ENCODE results near the gene DMWD. TPM values are rescaled to one million over a fixed set of nuclear protein-coding genes. Genes with fewer than 3 reads are reported as not detected.

The DMWD gene
- polyA plus RNA-seq, 1 of the 3 experiments (the other 2 are of a cell fraction), result 40.6 TPM

GRCh38 chr19:45757695-45758094 lies 35.0 kb downstream of the DMWD start:
- ChIA-PET POLR2A (no interaction called here), CTCF (interaction anchor here (1.8 to 3.0 kb wide), 2 partner anchors 10 to 41 kb away, joined by 4 to 9 read pairs; no protein-coding TSS in a partner anchor)
- WGBS (ENCODE audit: low lambda C conversion rate), result 75% methylated on average over 9 of the region's 9 CpGs
- H2AFZ ChIP-seq (ENCODE audit: low read depth), result no peak overlapping the region
- no peaks in the 10 kb centered on the region for H3K36me3 ChIP-seq (replicated peaks in 1 of 2; ENCODE audit: control insufficient read depth in 1 of 2, insufficient read depth in 2 of 2, low read length in 1 of 2)
- H3K4me1 ChIP-seq (ENCODE audit: control insufficient read depth in 1 of 2, insufficient read depth in 2 of 2, low read depth in 1 of 2, low read length in 1 of 2), result no peaks in the 10 kb centered on the region
- no peaks in the 10 kb centered on the region for H3F3A ChIP-seq (replicated peaks; ENCODE audit: insufficient read depth)
- no peak overlapping the region for H3K9ac ChIP-seq
- no peak overlapping the region for H3K4me2 ChIP-seq
- H3K27ac ChIP-seq (ENCODE audit: low read depth in 2 of 2, low read length in 1 of 2), result no peak overlapping the region
- no peak overlapping the region for H3K4me3 ChIP-seq (ENCODE audit: low read depth in 2 of 2, low read length in 1 of 2)
- no peaks in the 10 kb centered on the region for H3K9me3 ChIP-seq
- no peaks in the 10 kb centered on the region for H4K20me1 ChIP-seq (ENCODE audit: insufficient read depth)
- H3K27me3 ChIP-seq (ENCODE audit: insufficient read depth), result no peaks in the 10 kb centered on the region
- H3K9me2 ChIP-seq, result no peaks in the 10 kb centered on the region
- no peaks in the 10 kb centered on the region for H3K79me2 ChIP-seq (ENCODE audit: insufficient read depth)
- TF ChIP-seq FOXM1 (IDR thresholded peaks at IDR 0.05; ENCODE audit: low read depth) (no peak), SIN3A (IDR thresholded peaks at IDR 0.05; ENCODE audit: borderline replicate concordance, low read depth, low read length) (no peak), SMC3 (IDR thresholded peaks at IDR 0.05; ENCODE audit: low read depth, low read length) (no peak), YY1 (IDR thresholded peaks at IDR 0.05; ENCODE audit: low read depth) (no peak), PBX3 (IDR thresholded peaks at IDR 0.05) (no peak), CHD2 (IDR thresholded peaks at IDR 0.05; ENCODE audit: low read length, partially characterized antibody) (no peak), NRF1 (IDR thresholded peaks at IDR 0.05; ENCODE audit: low read depth, low read length) (no peak), CTCF (IDR thresholded peaks at IDR 0.05) (no peak), MAX (IDR thresholded peaks at IDR 0.05; ENCODE audit: low read depth) (no peak), RXRA (IDR thresholded peaks at IDR 0.05; ENCODE audit: borderline replicate concordance, low read depth) (no peak), TEAD4 (IDR thresholded peaks at IDR 0.05; ENCODE audit: borderline replicate concordance, insufficient read depth) (no peak), USF1 (IDR thresholded peaks at IDR 0.05; ENCODE audit: borderline replicate concordance, low read depth) (no peak), IRF3 (IDR thresholded peaks at IDR 0.05; ENCODE audit: low read depth, low read length) (no peak)
- no peak for DNase-seq

Data from SK-N-SH (cell line).